Endodermal cell (in vitro differentiated cells): ENCODE results near the gene GYPA. TPM values are rescaled to one million over a fixed set of nuclear protein-coding genes. Genes with fewer than 3 reads are reported as not detected.
A peak's percentile ranks its signal among the peaks of the same experiment; 100 is the strongest.
"Not testable (repeated sequence)": the region's sequence is repeated elsewhere in the genome, so short reads cannot be mapped to it uniquely, and the experiment has no call there.

Experiments used
- DNase-seq: peaks from one replicate; pipeline ENCODE4 v3.0.0-alpha.2; 2017
- H3K27ac ChIP-seq: 2 replicates; pipeline ENCODE4 v1.5.1; 2013; ENCODE audit warnings: mild to moderate bottlenecking, low read depth, low read length, moderate library complexity
- H3K27me3 ChIP-seq: 2 replicates; pipeline ENCODE4 v1.6.1; 2013; ENCODE audit warnings: mild to moderate bottlenecking, low read length, moderate library complexity; ENCODE audit not compliant: insufficient read depth, control insufficient read depth, poor library complexity, severe bottlenecking
- H3K36me3 ChIP-seq: 2 replicates; pipeline ENCODE4 v1.7.0; 2013; ENCODE audit warnings: mild to moderate bottlenecking, low read length, moderate library complexity; ENCODE audit not compliant: control insufficient read depth, insufficient read depth
- H3K4me1 ChIP-seq: one replicate; pipeline ENCODE4 v1.7.0; 2013; ENCODE audit warnings: low read length; ENCODE audit not compliant: control insufficient read depth, insufficient read depth
- H3K4me3 ChIP-seq: 2 replicates; pipeline ENCODE4 v1.5.1; 2013; ENCODE audit warnings: mild to moderate bottlenecking, low read length, moderate library complexity
- H3K9ac ChIP-seq: 2 replicates; pipeline ENCODE4 v1.6.1; 2013; ENCODE audit warnings: mild to moderate bottlenecking, low read length, moderate library complexity; ENCODE audit not compliant: poor library complexity, severe bottlenecking; ENCODE audit errors: extremely low read depth
- H3K9me3 ChIP-seq: 2 replicates; pipeline ENCODE4 v1.6.1; 2013; ENCODE audit warnings: mild to moderate bottlenecking, low read length, moderate library complexity; ENCODE audit not compliant: control insufficient read depth
- H3K27ac Mint-ChIP-seq: 2 replicates; pipeline ENCODE4 v1.8.0; 2020; ENCODE audit warnings: mixed read lengths
- H3K27me3 Mint-ChIP-seq: 2 replicates; pipeline ENCODE4 v1.8.0; 2021; ENCODE audit warnings: mild to moderate bottlenecking, mixed read lengths; ENCODE audit not compliant: insufficient read depth
- H3K36me3 Mint-ChIP-seq: 2 replicates; pipeline ENCODE4 v1.8.0; 2020; ENCODE audit warnings: low read depth, mixed read lengths
- H3K4me1 Mint-ChIP-seq: 2 replicates; pipeline ENCODE4 v1.8.0; 2020; ENCODE audit warnings: mixed read lengths
- H3K4me3 Mint-ChIP-seq: 2 replicates; pipeline ENCODE4 v1.8.0; 2020; ENCODE audit warnings: mild to moderate bottlenecking, moderate library complexity, mixed read lengths
- H3K9me3 Mint-ChIP-seq: 2 replicates; pipeline ENCODE4 v1.8.0; 2020; ENCODE audit warnings: mild to moderate bottlenecking, mixed read lengths
- CTCF ChIP-seq: fragments of 200-600 bp; sonication (generic); conservative IDR thresholded peaks from 2 replicates; pipeline ENCODE4 v1.5.0; 2021; ENCODE audit warnings: antibody characterized with exemption, mild to moderate bottlenecking
- whole genome bisulfite sequencing, 2 experiments: methylation state at CpG; one replicate each; pipeline versions ENCODE4 v1.1.5 to v1.1.7; 2013; ENCODE audit warnings: missing lambda C conversion rate in 2 of 2, mixed read lengths in 1 of 2; ENCODE audit not compliant: insufficient coverage in 1 of 2, insufficient read length in 1 of 2; 5-methylcytosine and 5-hydroxymethylcytosine counted together
- total RNA-seq, 2 donors: library from RNA; stranded (reverse); fragmentation: NEBNext Ultra II Directional in 1 of 2; extraction: Animal tissue kit (Norgen Biotek cat#: 25700) in 1 of 2; gene quantifications; 2 replicates in 1 of 2; 3 replicates in 1 of 2; pipeline ENCODE4 v1.2.1, GENCODE V29; 2021

The GYPA gene
- total RNA-seq, 2 donors from 2014 or later: 0.58 TPM; not detected in 1

GRCh38 chr4:144138239-144138638, 2.3 kb downstream of the GYPA start:
- DNase-seq, H3K27me3 Mint-ChIP-seq, H3K4me1 Mint-ChIP-seq, H3K27ac Mint-ChIP-seq, H3K9me3 ChIP-seq, H3K4me3 Mint-ChIP-seq, H3K4me1 ChIP-seq, H3K36me3 ChIP-seq, H3K36me3 Mint-ChIP-seq, H3K9me3 Mint-ChIP-seq, H3K9ac ChIP-seq, H3K27ac ChIP-seq, H3K4me3 ChIP-seq, H3K27me3 ChIP-seq: not testable (repeated sequence)
- 95% methylated on average over 3 of the region's 4 CpGs; no CpG with 5 or more reads in 1 of the 2 experiments for WGBS, 2 experiments

- WGBS, 2 experiments: 87 to 92% methylated on average over 6 to 8 of the region's 8 CpGs
- H3K9me3 ChIP-seq, H3K27ac Mint-ChIP-seq, H3K9ac ChIP-seq, H3K36me3 Mint-ChIP-seq, DNase-seq, H3K4me3 ChIP-seq, H3K4me1 ChIP-seq, H3K36me3 ChIP-seq, H3K27me3 ChIP-seq, H3K9me3 Mint-ChIP-seq, H3K27me3 Mint-ChIP-seq, H3K4me3 Mint-ChIP-seq, H3K27ac ChIP-seq, H3K4me1 Mint-ChIP-seq: not testable (repeated sequence)
Observed at GRCh38 chr4:144137137-144137931, 3.2 kb downstream of the GYPA start.

GRCh38 chr4:144136189-144136588, 4.3 kb downstream of the GYPA start:
- H3K9me3 Mint-ChIP-seq, H3K27me3 ChIP-seq, H3K9me3 ChIP-seq, H3K4me1 Mint-ChIP-seq, H3K36me3 ChIP-seq, H3K36me3 Mint-ChIP-seq, DNase-seq, H3K4me3 ChIP-seq, H3K4me3 Mint-ChIP-seq, H3K4me1 ChIP-seq, H3K9ac ChIP-seq, H3K27ac Mint-ChIP-seq, H3K27ac ChIP-seq, H3K27me3 Mint-ChIP-seq: not testable (repeated sequence)
- 95 to 100% methylated on average over 1 to 4 of the region's 4 CpGs for WGBS, 2 experiments

- peak; percentile 21 for TF ChIP-seq CTCF
- H3K27me3 Mint-ChIP-seq, H3K27ac ChIP-seq, H3K9ac ChIP-seq, H3K4me1 ChIP-seq, H3K36me3 Mint-ChIP-seq, H3K9me3 ChIP-seq, H3K27ac Mint-ChIP-seq, H3K4me1 Mint-ChIP-seq, H3K36me3 ChIP-seq, DNase-seq, H3K4me3 ChIP-seq, H3K4me3 Mint-ChIP-seq, H3K9me3 Mint-ChIP-seq, H3K27me3 ChIP-seq: not testable (repeated sequence)
- 100% methylated on average over 1 of the region's 1 CpG; no CpG with 5 or more reads in 1 of the 2 experiments for WGBS, 2 experiments
Observed at GRCh38 chr4:144130167-144130566, 10.4 kb downstream of the GYPA start.

- H3K27me3 Mint-ChIP-seq, DNase-seq, H3K9me3 ChIP-seq, H3K4me3 ChIP-seq, H3K36me3 Mint-ChIP-seq, H3K27me3 ChIP-seq, H3K4me1 Mint-ChIP-seq, H3K36me3 ChIP-seq, H3K4me3 Mint-ChIP-seq, H3K9me3 Mint-ChIP-seq, H3K27ac ChIP-seq, H3K9ac ChIP-seq, H3K27ac Mint-ChIP-seq, H3K4me1 ChIP-seq: not testable (repeated sequence)
- WGBS, 2 experiments: 90 to 100% methylated on average over 2 to 4 of the region's 4 CpGs
Observed at GRCh38 chr4:144129336-144129875, 11.1 kb downstream of the GYPA start.

GRCh38 chr4:144128709-144129320, 11.7 kb downstream of the GYPA start:
- not testable (repeated sequence) for H3K9me3 Mint-ChIP-seq, H3K36me3 Mint-ChIP-seq, H3K4me3 Mint-ChIP-seq, H3K27me3 ChIP-seq, DNase-seq, H3K27me3 Mint-ChIP-seq, H3K4me1 Mint-ChIP-seq, H3K36me3 ChIP-seq, H3K4me3 ChIP-seq, H3K9ac ChIP-seq, H3K27ac Mint-ChIP-seq, H3K9me3 ChIP-seq, H3K4me1 ChIP-seq, H3K27ac ChIP-seq
- WGBS, 2 experiments: 67 to 84% methylated on average over 1 to 3 of the region's 5 CpGs
